Measurements from ENCODE around the gene SST.
A peak's percentile ranks its signal among the peaks of the same experiment; 100 is the strongest.

The SST gene

GRCh38 chr3:187669675-187670504, at the start of gene SST:
SST (minus strand) TSS chr3:187670394; CDS start chr3:187670291, 103 bp downstream.
- TF ChIP-seq CTCF (conservative IDR thresholded peaks at IDR 0.05; ENCODE audit: low read depth) = no peak
- H3K27ac ChIP-seq = no peak within 1 kb of the TSS
- POLR2A ChIA-PET (ENCODE audit: low non-redundant PET) = no interaction called here
- peak; percentile 46 for DNase-seq (ENCODE audit: low spot score)
- CTCF ChIA-PET = interaction anchor here (0.5 to 2.4 kb wide), 5 partner anchors 9 to 191 kb away, joined by 3 to 12 read pairs (median 5); no protein-coding TSS in a partner anchor

DNA sequence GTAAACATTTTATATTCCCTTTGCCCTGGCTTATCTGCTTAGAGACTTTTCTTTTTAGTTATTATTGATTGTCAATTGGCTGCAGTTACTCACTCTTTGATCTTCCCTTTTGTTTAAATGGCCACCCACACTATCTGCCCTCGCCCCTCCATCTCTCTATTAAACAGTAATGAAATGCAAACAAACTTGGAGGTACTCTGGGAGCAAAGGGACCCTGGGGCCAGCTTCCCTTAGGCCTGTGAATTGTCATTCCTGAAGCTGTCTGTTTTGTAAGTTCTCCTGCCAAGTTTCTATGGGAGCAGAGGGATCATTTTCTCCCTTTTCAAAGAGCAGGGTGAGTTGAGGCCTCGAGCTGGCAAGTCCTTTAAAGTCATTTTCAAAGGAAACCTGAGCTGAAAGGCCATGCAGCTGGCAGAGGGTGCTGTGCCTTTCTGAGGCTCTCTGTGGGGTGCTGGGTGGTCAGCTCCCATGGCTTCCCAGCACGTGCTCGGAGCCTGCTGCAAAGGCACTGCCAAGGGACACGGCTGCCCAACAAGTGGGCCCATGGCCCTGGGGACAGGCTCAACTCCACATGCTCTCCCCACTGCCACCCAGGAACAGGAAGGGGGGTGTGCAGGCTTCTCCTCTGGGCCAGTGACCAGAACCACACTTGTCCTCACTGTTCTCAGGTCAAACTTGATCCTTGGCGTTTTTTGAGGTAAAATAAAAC, 49.6 kb upstream of the SST start:
- peak overlapping the region; percentile 49 for H3K27ac ChIP-seq
- ChIA-PET CTCF (interaction anchor here (0.5 to 0.6 kb wide), 2 partner anchors 356 to 452 kb away, joined by 3 read pairs; no protein-coding TSS in a partner anchor), POLR2A (ENCODE audit: low non-redundant PET) (no interaction called here)
- DNase-seq (ENCODE audit: low spot score) = no peak
- no peak for TF ChIP-seq CTCF (conservative IDR thresholded peaks at IDR 0.05; ENCODE audit: low read depth)

GRCh38 chr3:187718802-187719201, 48.6 kb upstream of the SST start:
- TF ChIP-seq CTCF (conservative IDR thresholded peaks at IDR 0.05; ENCODE audit: low read depth) = no peak
- POLR2A ChIA-PET (ENCODE audit: low non-redundant PET) = no interaction called here
- DNase-seq (ENCODE audit: low spot score) = no peak
- CTCF ChIA-PET = no interaction called here
- no peak overlapping the region for H3K27ac ChIP-seq

- TF ChIP-seq CTCF (conservative IDR thresholded peaks at IDR 0.05; ENCODE audit: low read depth) = no peak
Observed at GRCh38 chr3:187717572-187717971, 47.4 kb upstream of the SST start.

DNA sequence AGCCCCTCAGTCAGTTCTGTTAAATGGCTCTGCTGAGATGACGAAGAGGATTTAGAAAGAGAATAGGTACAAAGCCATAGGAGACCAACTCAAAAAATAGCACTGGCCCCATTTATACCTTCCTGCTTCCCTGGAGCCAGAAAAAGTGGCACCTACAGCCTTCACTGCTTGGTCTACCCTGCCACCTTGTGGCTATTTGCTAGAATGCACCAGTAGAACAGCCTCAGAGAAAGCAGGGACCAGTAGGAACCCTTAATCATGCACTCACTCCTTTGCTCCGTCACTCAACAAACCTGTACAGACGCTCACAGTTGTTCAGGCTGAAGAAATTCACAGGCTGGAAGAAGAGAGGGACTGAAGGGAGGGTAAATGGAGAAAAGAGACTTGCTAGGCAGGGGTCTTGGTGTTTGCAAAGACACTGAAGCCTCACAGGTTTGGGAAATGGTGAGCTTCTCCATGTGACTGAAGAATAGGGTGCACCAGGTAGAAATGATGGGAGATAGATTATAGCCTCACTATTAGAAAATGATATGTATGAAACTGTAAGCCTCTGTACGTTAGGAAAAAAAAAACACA, 44.3 kb upstream of the SST start:
- H3K27ac ChIP-seq = no peak overlapping the region
- POLR2A ChIA-PET (ENCODE audit: low non-redundant PET) = no interaction called here
- CTCF ChIA-PET = interaction anchor here (0.6 to 2.2 kb wide), 10 partner anchors 25 to 1240 kb away, joined by 3 to 8 read pairs (median 4); no protein-coding TSS in a partner anchor
- peak; percentile 91 for TF ChIP-seq CTCF (conservative IDR thresholded peaks at IDR 0.05; ENCODE audit: low read depth)
- DNase-seq (ENCODE audit: low spot score) = peak; percentile 77

More at GRCh38 chr3:187717572-187717971, 47.4 kb upstream of the SST start:
- ChIA-PET POLR2A (ENCODE audit: low non-redundant PET) (no interaction called here), CTCF (interaction anchor here (0.6 to 1.3 kb wide), 3 partner anchors 38 to 1188 kb away, joined by 3 read pairs; no protein-coding TSS in a partner anchor)
- no peak for DNase-seq (ENCODE audit: low spot score)
- H3K27ac ChIP-seq = no peak overlapping the region

DNA sequence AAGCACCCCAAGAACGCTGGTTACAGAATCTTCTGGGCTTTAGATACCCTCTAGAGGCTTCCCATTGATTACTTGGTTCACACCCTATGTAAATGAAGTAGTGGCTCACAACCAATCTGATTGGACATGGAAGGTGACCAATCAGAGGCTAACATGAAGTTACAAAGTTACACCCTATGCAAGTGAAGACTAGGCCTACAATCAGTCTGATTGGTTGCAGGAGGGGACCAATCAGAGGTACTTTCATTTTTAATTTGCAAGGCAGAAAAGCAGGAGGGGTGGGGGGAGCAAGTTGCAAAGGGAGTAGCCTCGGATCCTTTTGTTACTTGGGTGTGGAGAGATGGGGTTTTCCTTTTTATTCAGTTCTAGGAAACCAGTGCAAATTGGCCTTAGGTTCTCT, 43.3 kb upstream of the SST start:
- CTCF ChIA-PET = interaction anchor here (0.5 to 2.2 kb wide), 4 partner anchors 34 to 396 kb away, joined by 3 to 8 read pairs (median 4); no protein-coding TSS in a partner anchor
- no peak for TF ChIP-seq CTCF (conservative IDR thresholded peaks at IDR 0.05; ENCODE audit: low read depth)
- no peak for DNase-seq (ENCODE audit: low spot score)
- POLR2A ChIA-PET (ENCODE audit: low non-redundant PET) = no interaction called here
- no peak overlapping the region for H3K27ac ChIP-seq
